ENCODE results near the gene C9orf85.
"Not testable (repeated sequence)": the region's sequence is repeated elsewhere in the genome, so short reads cannot be mapped to it uniquely, and the experiment has no call there.

C9orf85 gene

GRCh38 chr9:72007726-72008125, 96.3 kb downstream of the C9orf85 start:
- DNase-seq (ENCODE audit: low read depth) = not testable (repeated sequence)

DNA sequence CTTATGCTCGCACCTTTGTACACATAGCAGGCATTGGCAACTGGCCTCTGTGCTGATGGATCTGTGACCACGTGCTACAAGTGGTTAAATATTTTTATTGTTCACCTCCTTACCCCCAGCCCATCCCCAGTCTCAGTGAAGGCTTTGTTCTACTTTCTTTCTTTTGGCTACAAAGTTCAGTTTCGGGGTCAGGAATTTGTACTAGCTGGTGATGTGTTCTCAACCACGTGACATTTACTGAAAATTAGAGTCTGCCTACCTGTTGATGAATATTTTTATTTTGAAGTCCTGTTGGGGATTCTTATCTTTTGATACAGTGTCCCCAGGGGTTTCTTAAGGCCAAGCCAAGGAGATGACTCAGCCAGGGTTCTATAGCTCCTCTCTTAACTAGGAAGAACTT, 101.2 kb downstream of the C9orf85 start:
- no peak for DNase-seq (ENCODE audit: low read depth)

DNA sequence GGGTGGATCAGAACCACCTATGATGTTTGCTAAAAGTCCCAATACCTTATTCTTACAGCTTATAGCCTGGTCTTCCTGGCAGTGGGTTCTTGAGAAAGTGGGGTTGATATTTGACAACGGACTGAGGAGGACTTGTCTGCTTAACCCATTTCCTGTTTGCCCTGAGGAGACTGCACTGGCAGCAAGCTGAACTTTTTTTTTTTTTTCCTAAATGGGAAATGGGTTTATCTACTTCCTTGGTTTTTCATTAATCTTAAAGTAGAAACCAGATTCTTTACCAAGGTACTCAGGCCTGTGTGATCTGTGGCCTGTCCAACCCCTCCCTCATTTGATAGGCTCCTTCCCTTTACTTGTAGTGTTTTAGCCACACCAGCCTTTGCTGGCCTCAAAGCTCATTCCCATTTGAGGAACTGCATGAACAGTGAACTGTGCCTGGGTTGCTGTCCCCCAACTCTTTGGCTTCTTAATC, 101.9 kb downstream of the C9orf85 start:
- DNase-seq (ENCODE audit: low read depth) = no peak

- no peak for DNase-seq (ENCODE audit: low read depth)
Measured at GRCh38 chr9:72022841-72023240, 111.4 kb downstream of the C9orf85 start.
